GM18951 (cell line): Measurements from ENCODE around the gene COL24A1.

Source experiments
- POLR2A ChIP-seq: IDR thresholded peaks from 4 replicates; pipeline ENCODE4 v1.6.1; 2011; ENCODE audit warnings: mild to moderate bottlenecking; ENCODE audit not compliant: insufficient read length, insufficient read depth; ENCODE audit errors: extremely low read depth
- in situ Hi-C: fragments of 300-500 bp; cut with MboI; formaldehyde crosslinking; loops from one replicate; pipeline ENCODE4 v1.12.0; 2022; ENCODE audit warnings: low sequenced_read_pairs, mixed read lengths, inconsistent platforms; ENCODE audit not compliant: unreplicated experiment

Gene COL24A1

DNA sequence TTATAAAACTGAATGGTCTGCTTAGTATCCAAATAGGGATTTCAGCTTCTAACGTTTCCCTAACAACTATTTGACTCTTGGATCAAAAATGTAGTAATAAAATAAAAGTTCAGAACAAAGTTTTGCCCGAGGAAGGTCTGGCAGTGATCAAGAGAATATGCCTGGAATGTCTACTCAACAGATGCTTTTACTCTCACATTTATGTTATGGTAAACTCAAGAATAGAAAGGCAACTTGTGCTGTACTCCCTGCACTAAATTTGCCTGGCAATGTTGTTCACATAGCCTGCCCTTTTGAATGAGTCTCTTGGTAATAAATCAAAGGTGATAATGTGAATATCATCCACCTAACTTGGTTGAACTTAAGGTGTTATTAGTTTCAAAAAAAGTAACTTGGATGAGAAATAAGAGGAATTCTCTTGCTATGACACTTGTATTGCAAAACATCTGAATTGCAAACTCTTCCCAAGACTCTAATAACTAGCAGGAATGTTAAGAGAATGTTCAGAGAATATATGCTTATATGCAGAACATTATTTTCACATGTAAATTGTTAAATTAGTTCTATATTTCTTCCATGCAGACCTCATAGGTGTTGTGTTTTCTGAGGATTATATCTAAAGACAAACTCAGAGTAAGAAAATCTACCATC lies 215.8 kb downstream of the COL24A1 start:
- TF ChIP-seq POLR2A = no peak
- in situ Hi-C loops = no loop called here

DNA sequence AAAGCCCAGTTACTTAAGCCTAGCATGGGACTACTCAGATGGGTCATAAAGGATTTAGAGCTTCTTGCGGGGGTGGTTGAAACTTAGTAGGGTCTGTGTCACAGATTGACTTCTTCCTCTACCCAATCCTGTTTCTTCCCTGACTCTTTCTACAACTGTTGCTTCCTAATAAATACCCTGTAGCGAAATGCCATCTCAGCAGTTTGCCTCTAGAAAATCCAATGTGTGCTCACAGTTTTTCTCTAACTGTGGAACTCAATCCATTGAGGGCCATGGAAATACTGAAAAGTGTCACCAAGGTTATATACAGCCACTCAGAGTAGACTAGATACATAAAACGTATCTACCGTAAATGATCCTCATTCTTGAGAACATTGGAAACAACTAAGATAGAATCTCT lies 217.7 kb downstream of the COL24A1 start:
- no peak for TF ChIP-seq POLR2A
- in situ Hi-C loops = no loop called here

DNA sequence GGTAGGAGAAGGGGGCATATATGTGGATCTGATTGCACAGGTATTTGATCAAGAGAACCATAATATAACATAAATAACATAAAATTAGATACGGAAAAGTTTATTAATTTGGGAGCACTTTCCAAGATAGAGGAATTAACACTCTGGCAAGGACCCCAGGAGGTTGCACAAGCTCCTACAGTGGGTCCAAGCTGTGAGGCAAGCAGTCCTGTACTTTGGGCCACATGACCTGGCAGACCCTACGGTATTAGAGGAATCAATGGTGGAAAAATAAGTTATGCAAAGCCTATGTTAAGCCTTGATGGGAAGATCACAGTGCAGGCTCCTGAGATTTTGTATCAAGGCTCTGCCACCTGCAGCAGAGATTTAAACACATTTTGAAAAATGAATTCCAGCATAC lies 220.1 kb downstream of the COL24A1 start:
- TF ChIP-seq POLR2A = no peak
- in situ Hi-C loops = no loop called here

DNA sequence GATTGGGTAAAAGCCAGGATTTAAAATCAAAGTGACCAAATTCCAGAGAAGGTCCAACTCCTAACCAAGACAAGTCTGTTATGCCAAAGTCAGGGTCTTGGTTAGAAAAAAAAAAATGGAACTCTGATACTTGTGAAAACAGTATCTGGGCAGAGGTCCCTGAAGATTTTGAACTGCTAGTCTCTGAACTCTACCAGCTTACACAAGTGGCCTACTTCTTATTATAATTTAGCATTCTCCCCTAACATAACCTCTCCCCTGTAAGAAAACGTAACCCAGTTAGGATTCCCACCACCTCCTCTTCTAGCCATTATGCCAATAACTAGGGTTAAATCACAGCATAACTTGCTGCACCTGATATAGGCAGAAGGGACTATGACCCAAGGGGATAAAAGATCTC lies 220.5 kb downstream of the COL24A1 start:
- TF ChIP-seq POLR2A = no peak
- in situ Hi-C loops = no loop called here

DNA sequence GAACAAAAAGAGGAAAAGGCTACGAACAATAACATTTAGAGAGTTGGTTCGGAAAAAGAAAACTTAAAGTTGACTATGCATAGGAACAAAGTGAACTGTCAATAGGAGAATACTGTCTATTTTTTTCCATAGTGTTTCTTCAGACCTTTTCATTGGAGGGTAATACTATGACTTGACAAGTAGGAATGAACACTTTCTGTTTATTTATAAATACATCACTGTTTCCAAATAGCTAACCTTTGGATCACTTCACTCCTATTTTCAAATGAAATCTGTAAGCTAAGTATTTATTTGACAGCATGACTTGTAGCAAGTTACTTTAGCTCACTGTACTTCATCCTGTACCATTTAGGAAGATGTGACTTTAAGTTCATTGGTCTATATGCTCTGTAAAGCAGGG lies 221.3 kb downstream of the COL24A1 start:
- in situ Hi-C loops = no loop called here
- no peak for TF ChIP-seq POLR2A

DNA sequence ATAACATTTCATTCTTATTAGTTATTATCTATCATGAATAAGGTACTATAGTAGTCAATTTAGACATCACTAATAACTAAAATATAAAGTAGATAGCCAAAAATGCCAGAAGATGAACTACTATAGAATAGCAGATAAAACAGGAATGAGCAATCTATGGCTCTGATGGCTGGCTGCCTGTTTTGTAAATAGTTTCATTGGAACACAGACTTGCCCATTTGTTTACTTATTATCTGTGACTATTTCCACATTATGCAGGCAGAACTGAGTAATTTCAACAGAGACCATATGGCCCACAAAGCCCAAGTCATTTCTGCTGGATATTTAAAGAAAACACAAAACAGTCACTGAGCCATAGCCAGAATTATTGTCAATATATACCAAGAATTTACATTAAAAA lies 222.1 kb downstream of the COL24A1 start:
- in situ Hi-C loops = no loop called here
- TF ChIP-seq POLR2A = no peak

DNA sequence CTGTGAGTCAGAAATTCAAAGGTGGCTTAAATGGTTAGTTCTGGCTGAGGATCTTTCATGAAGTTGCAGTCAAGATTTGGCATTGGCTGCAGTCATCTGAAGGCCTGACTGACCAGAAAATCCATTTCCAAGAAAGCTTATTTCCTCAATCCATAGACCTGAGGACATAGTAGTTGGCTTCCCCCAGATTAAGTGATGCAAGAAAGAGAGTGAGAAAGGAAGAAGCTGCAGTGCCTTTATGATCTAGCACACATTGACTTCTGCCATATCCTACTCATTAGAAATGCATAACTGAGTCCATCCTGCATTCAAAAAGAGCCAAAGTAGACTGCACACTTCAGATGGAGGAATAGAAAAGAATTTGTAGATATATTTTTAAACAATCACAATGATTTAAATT lies 222.6 kb downstream of the COL24A1 start:
- TF ChIP-seq POLR2A = no peak
- in situ Hi-C loops = no loop called here

DNA sequence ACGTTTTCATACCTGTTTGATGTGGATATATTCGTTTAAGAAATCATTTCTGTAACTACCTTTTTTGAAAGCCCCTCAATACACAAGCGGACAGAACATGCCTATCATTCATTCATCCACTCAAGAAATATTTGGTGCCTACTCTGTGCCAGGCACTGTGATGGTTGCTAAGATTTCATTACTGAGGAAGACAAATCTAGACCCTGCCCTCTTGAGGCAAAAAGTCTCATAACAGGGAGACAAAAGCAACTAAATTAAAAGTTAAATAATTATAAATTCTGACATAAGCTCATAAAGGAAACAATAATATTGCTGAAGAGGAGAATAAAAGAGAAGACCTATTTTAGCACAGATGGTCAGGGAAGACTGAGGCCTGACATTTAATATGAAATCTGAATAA lies 244.8 kb downstream of the COL24A1 start:
- no peak for TF ChIP-seq POLR2A
- in situ Hi-C loops = no loop called here

DNA sequence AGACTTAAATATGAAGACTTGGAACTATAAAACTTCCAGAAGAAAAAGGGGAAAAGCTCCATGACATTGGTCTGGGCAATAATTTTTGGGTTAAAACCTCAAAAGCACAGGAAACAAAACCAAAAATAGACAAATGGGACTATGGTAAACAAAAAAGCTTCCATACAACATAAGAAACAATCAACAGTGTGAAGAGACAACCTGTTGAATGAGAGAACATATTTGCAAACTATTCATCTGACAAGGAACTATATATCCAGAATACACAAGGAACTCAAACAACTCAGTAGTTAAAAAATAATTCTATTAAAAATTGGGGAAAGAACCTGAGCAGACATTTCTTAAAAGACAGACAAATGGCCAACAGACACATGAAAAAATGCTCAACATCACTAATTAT lies 255.7 kb downstream of the COL24A1 start:
- no peak for TF ChIP-seq POLR2A
- in situ Hi-C loops = no loop called here

DNA sequence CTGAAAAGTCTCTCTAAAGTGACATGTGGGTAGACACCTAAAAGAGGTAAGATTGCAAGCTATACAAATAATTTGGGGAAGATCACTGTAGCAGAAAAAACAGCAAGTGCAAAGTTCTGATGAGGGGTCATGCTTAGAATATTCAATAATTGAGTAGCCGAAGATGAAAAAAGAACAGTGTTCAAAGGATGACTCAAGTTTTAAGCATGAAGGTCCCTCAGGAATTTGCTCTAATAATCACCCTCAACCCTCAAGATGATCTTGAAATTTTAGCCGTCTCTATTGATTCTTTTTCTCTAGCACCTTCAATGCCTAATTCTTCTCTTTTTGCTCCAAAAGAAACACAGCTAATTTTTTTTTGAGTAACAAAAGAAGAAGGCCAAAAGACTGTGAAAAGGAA lies 257.7 kb downstream of the COL24A1 start:
- in situ Hi-C loops = no loop called here
- TF ChIP-seq POLR2A = no peak

DNA sequence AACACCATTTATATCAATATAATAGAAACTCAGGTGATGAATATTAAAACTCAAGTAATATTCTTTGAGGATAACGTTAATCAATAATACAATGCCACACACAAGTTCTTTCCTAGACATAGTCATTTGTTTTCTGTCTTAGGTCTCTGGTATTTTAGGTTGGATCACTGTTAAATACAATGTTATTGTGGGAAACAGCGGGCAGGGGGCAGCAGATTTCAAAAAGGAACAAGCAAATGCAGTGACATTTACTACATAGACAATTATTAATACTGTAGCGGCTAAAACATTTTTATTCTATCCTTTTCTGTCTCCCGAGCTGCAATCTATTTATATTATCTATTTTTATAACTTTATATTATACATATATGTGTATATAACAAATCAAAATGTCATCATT lies 261.9 kb downstream of the COL24A1 start:
- in situ Hi-C loops = no loop called here
- TF ChIP-seq POLR2A = no peak

DNA sequence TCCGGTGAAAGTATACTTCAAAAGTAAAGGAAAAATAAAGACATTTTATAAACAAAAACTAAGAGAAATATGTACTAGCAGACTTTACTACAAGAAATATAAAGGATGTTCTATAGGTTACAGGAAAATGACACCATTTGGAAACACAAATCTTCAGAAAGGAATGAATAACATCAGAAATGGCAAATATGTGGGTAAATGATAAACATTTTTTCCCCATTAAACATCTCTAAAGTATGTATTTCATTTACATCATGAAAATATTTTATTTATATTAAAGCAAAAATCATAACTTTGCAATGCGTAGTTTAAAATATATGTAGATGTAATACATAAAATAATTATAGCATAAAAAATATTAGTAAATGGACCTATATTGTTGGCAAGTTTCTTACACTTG lies 264.2 kb downstream of the COL24A1 start:
- no peak for TF ChIP-seq POLR2A
- in situ Hi-C loops = no loop called here

DNA sequence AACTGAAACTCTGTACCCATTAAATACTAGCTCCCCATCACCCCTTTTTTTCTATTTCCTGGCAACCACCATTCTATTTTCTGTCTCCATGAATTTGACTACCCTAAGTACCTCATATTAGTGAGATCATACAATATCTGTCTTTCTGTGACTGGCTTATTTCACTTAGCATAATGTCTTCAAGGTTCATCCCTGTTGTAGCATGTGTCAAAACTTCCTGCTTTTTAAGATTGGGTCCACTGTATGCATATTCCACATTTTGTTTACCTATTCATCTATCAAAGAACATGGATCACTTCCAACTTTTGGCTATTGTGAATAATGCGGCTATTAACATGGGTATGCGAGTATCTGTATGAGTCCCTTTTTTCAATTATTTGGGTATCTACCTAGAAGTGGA lies 266.7 kb downstream of the COL24A1 start:
- in situ Hi-C loops = no loop called here
- no peak for TF ChIP-seq POLR2A

DNA sequence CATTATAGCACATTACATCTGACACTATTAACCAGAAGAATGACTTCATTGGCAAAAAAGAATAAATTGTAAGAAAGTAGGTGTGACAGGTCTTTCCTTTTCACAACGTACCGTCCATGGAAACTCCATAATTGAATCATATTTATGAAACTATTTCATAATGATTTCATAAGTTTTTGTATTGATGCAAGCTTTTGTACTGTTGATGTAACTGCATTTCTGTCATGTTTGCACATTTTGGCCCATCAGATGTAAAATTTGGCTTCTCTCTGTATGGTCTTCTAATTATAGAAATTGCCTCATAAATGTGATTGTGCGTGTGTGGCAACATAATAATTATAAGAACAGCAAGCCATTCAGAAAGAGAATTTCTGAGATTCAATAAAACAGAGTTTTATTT lies 267.7 kb downstream of the COL24A1 start:
- in situ Hi-C loops = no loop called here
- TF ChIP-seq POLR2A = no peak

DNA sequence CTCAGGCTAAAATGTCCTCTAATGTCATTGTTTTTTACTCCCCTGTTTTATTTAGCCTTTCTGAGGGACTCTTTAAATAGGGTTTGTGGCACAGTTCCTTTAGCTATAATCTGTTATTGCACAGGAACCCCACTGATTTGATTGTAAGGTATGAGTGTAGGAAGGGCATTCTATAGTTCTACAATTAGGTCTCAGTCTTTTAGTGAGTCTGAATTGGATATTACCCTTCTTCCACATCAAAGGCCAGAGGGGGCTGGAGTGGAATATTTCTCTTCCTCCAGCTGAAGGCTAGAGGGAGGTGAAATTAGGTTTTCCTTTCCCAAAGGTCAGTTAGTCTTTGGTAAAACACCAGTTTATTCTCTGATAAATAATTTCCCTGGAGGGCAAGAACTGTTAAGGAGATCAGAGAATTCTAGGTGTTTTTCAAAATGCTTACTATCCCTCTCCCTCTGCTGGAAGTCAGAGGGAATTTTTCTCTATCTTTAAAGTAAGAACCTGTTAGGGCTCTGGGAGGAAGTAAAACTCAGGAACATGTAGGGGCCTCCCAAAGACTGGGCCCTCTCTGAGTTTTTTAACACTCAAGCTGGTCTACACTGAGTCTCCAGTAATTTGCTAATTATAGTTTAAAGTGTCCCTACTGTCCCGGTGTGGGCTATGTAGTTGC lies 272.1 kb downstream of the COL24A1 start:
- in situ Hi-C loops = no loop called here
- no peak for TF ChIP-seq POLR2A

DNA sequence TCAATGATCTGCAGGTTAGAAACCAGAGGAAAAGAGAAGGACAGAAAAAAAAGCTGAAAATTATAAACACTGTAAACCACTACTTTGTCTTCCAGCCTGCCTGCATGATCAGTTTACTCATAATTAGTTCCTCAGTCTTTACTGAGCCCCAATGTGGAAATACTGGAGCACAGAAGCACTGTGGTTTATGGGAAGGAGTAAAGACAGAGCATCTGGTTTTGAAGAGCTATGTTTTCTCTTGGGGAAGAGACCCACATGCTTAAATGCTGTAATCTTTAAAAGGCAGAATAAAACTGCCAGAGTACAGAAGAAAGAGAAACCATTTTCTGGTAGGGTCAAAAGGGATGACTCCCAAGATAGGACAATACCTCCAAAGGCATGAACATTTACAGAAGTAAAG lies 289.4 kb downstream of the COL24A1 start:
- no peak for TF ChIP-seq POLR2A
- in situ Hi-C loops = no loop called here
